Transverse colon (tissue), 4 donors: ENCODE data around the gene PAX7.

Experiments used
- CTCF ChIP-seq, 5 experiments: fragments of 200-600 bp in 3 of 5; fragments of 450-650 bp in 2 of 5; sonication (generic) in 3 of 5; IDR thresholded peaks; 1 replicate in 2 of 5; 2 replicates in 3 of 5; pipeline ENCODE4 v1.5.1; 2016 to 2017; ENCODE audit warnings: antibody characterized with exemption in 5 of 5, inconsistent platforms in 3 of 5, mild to moderate bottlenecking in 2 of 5, moderate library complexity in 1 of 5
- POLR2A ChIP-seq: fragments of 450-650 bp; IDR thresholded peaks from one replicate; pipeline ENCODE4 v1.6.1; 2016; ENCODE audit warnings: antibody characterized with exemption, mild to moderate bottlenecking, moderate library complexity
- POLR2AphosphoS5 ChIP-seq, 3 donors: sonication (generic); formaldehyde crosslinking; IDR thresholded peaks; one replicate each; pipeline ENCODE4 v1.6.1; 2016; ENCODE audit warnings: antibody characterized with exemption in 3 of 3

GRCh38 chr1:18710002-18710401 is 79.4 kb downstream of the PAX7 start:
- no peak for TF ChIP-seq CTCF (IDR thresholded peaks at IDR 0.05)
- TF ChIP-seq POLR2AphosphoS5 (IDR thresholded peaks at IDR 0.05) = no peak
- no peak for TF ChIP-seq POLR2A
